Measurements from ENCODE around the gene OSBPL9. TPM values are rescaled to one million over a fixed set of nuclear protein-coding genes. Genes with fewer than 3 reads are reported as not detected.

Gene OSBPL9
- total RNA-seq, 1 experiment from 2014 or later = 52.6 TPM

DNA sequence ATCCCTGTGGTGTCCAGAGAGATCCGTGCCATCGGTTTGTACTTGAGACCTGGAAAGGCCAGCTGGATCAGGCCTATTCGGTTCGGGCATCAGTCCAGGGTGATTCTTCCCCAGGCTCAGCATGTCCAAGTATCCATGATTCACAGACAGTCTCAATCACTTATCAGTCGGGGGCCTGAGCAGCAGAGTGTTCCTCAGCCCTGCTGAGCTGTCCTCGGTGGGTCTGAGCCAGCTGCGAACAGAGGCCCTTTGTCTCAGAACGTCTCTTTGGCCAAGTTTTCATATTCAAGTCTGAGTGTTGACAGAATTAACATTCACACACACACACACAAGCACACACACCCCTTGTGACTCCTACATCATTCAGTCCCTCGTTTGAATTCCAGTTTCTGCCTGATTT, 33.4 kb upstream of the OSBPL9 start:
- ChIA-PET RAD21 (ENCODE audit: low non-redundant PET in 1 of 2, low total read pairs in 2 of 2, uncharacterized antibody in 2 of 2, unreplicated experiment in 2 of 2) (no interaction called here), POLR2A (no interaction called here), CTCF (no interaction called here)
- Histone ChIP-seq H3K4me1 (ENCODE audit: control insufficient read depth in 1 of 2, insufficient read depth in 2 of 2, low read length in 2 of 2) (peaks cover 0 to 9% of the 10 kb centered on the region in 2 experiments; a peak in 2 of 4 replicates), H3K4me2 (ENCODE audit: low read length) (no peak overlapping the region), H3K9me3 (ENCODE audit: control insufficient read depth in 1 of 2, insufficient read depth in 1 of 2, low read depth in 1 of 2, low read length in 2 of 2) (no peaks in the 10 kb centered on the region), H4K20me1 (ENCODE audit: insufficient read depth) (no peaks in the 10 kb centered on the region), H3K9me2 (ENCODE audit: insufficient read depth) (no peaks in the 10 kb centered on the region), H2AFZ (ENCODE audit: low read depth, low read length, poor library complexity, severe bottlenecking) (peak overlapping the region; percentile 82), H3K27ac (ENCODE audit: low read depth, low read length) (no peak overlapping the region), H3K9ac (ENCODE audit: low read length) (no peak overlapping the region), H3K27me3 (ENCODE audit: insufficient read depth, low read length) (no peaks in the 10 kb centered on the region), H3K4me3 (replicated peaks in 1 of 2; ENCODE audit: low read depth in 1 of 2, low read length in 2 of 2) (no peak overlapping the region), H3K79me2 (ENCODE audit: insufficient read depth, low read length) (no peaks in the 10 kb centered on the region), H3K36me3 (ENCODE audit: control insufficient read depth in 1 of 2, insufficient read depth in 2 of 2, low read length in 2 of 2) (no peaks in the 10 kb centered on the region)
- no TSS peak for BruUV-seq (replicated peaks)
- ATAC-seq (peak; percentile 27; the same call in 1 of the 2 replicates), DNase-seq (ENCODE audit: low read depth, low spot score) (no peak)
- intact Hi-C loops (cut with micrococcal nuclease) = no loop called here
- TF ChIP-seq ZNF274 (IDR thresholded peaks at IDR 0.05; ENCODE audit: low read depth, low read length) (no peak), ZFX (IDR thresholded peaks at IDR 0.05) (no peak), POLR2AphosphoS5 (IDR thresholded peaks at IDR 0.05; ENCODE audit: low read depth, low read length) (no peak), REST (IDR thresholded peaks at IDR 0.05; ENCODE audit: low read depth) (no peak), CBX3 (IDR thresholded peaks at IDR 0.05; ENCODE audit: low read depth) (no peak), SIN3A (IDR thresholded peaks at IDR 0.05; ENCODE audit: low read depth) (no peak), TCF7L2 (IDR thresholded peaks at IDR 0.05; ENCODE audit: borderline replicate concordance, extremely low read depth, insufficient read depth, insufficient read length) (no peak), FOSL1 (IDR thresholded peaks at IDR 0.05; ENCODE audit: low read depth) (no peak), POLR2A (IDR thresholded peaks at IDR 0.05; ENCODE audit: borderline replicate concordance, extremely low read depth, insufficient read depth, insufficient read length) (no peak), EZH2 (IDR thresholded peaks at IDR 0.05) (no peak)
- TF ChIP-seq, protein P1, sequence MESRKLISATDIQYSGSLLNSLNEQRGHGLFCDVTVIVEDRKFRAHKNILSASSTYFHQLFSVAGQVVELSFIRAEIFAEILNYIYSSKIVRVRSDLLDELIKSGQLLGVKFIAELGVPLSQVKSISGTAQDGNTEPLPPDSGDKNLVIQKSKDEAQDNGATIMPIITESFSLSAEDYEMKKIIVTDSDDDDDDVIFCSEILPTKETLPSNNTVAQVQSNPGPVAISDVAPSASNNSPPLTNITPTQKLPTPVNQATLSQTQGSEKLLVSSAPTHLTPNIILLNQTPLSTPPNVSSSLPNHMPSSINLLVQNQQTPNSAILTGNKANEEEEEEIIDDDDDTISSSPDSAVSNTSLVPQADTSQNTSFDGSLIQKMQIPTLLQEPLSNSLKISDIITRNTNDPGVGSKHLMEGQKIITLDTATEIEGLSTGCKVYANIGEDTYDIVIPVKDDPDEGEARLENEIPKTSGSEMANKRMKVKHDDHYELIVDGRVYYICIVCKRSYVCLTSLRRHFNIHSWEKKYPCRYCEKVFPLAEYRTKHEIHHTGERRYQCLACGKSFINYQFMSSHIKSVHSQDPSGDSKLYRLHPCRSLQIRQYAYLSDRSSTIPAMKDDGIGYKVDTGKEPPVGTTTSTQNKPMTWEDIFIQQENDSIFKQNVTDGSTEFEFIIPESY (IDR thresholded peaks at IDR 0.05; ENCODE audit: extremely low read depth, insufficient replicate concordance, low read length) = no peak
- TF ChIP-seq, protein P2, sequence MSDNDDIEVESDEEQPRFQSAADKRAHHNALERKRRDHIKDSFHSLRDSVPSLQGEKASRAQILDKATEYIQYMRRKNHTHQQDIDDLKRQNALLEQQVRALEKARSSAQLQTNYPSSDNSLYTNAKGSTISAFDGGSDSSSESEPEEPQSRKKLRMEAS (IDR thresholded peaks at IDR 0.05) = no peak
- TF ChIP-seq, protein P3, sequence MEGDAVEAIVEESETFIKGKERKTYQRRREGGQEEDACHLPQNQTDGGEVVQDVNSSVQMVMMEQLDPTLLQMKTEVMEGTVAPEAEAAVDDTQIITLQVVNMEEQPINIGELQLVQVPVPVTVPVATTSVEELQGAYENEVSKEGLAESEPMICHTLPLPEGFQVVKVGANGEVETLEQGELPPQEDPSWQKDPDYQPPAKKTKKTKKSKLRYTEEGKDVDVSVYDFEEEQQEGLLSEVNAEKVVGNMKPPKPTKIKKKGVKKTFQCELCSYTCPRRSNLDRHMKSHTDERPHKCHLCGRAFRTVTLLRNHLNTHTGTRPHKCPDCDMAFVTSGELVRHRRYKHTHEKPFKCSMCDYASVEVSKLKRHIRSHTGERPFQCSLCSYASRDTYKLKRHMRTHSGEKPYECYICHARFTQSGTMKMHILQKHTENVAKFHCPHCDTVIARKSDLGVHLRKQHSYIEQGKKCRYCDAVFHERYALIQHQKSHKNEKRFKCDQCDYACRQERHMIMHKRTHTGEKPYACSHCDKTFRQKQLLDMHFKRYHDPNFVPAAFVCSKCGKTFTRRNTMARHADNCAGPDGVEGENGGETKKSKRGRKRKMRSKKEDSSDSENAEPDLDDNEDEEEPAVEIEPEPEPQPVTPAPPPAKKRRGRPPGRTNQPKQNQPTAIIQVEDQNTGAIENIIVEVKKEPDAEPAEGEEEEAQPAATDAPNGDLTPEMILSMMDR (IDR thresholded peaks at IDR 0.05 in 2 of 3, conservative IDR thresholded peaks at IDR 0.05 in 1 of 3; ENCODE audit: borderline replicate concordance in 1 of 3, insufficient read depth in 1 of 3, low read depth in 2 of 3, low read length in 2 of 3) = no peak
